Glutamatergic neuron (in vitro differentiated cells): ENCODE measurements around the gene FAM186B. TPM values are rescaled to one million over a fixed set of nuclear protein-coding genes. Genes with fewer than 3 reads are reported as not detected.

Experiments used
- DNase-seq: peaks from one replicate; pipeline ENCODE4 v3.0.0; 2022
- H3K27ac Mint-ChIP-seq: one replicate; pipeline ENCODE4 v1.8.0; 2020; ENCODE audit warnings: mild to moderate bottlenecking, mixed read lengths, inconsistent platforms; ENCODE audit not compliant: unreplicated experiment
- H3K27me3 Mint-ChIP-seq: one replicate; pipeline ENCODE4 v1.8.0; 2020; ENCODE audit warnings: mild to moderate bottlenecking, moderate library complexity, mixed read lengths, inconsistent platforms; ENCODE audit not compliant: unreplicated experiment
- H3K36me3 Mint-ChIP-seq: one replicate; pipeline ENCODE4 v1.8.0; 2020; ENCODE audit warnings: mild to moderate bottlenecking, mixed read lengths, inconsistent platforms; ENCODE audit not compliant: unreplicated experiment
- H3K4me1 Mint-ChIP-seq: one replicate; pipeline ENCODE4 v1.8.0; 2020; ENCODE audit warnings: mild to moderate bottlenecking, low read depth, mixed read lengths, inconsistent platforms; ENCODE audit not compliant: unreplicated experiment
- H3K4me3 Mint-ChIP-seq: one replicate; pipeline ENCODE4 v1.8.0; 2020; ENCODE audit warnings: mild to moderate bottlenecking, mixed read lengths, inconsistent platforms; ENCODE audit not compliant: unreplicated experiment
- H3K9me3 Mint-ChIP-seq: one replicate; pipeline ENCODE4 v1.8.0; 2020; ENCODE audit warnings: mild to moderate bottlenecking, moderate library complexity, mixed read lengths, inconsistent platforms; ENCODE audit not compliant: unreplicated experiment
- CTCF ChIP-seq: fragments of 200-600 bp; sonication (generic); IDR thresholded peaks from one replicate; pipeline ENCODE4 v1.5.0; 2021; ENCODE audit not compliant: partially characterized antibody, unreplicated experiment
- total RNA-seq: library from RNA; stranded (reverse); fragmentation: NEBNext Ultra II Directional; extraction: Animal tissue kit (Norgen Biotek cat#: 25700); gene quantifications from one replicate; pipeline ENCODE4 v1.2.1, GENCODE V29; 2021; ENCODE audit not compliant: unreplicated experiment

Gene FAM186B
- total RNA-seq, 1 donor from 2014 or later, result not detected

- peaks cover 4% of the 10 kb centered on the region for H3K9me3 Mint-ChIP-seq
- H3K4me3 Mint-ChIP-seq, result no peak overlapping the region
- peaks cover 4% of the 10 kb centered on the region for H3K27me3 Mint-ChIP-seq
- H3K4me1 Mint-ChIP-seq, result peaks cover 6% of the 10 kb centered on the region
- H3K27ac Mint-ChIP-seq, result no peak overlapping the region
- no peak for TF ChIP-seq CTCF
- no peak for DNase-seq
- no peaks in the 10 kb centered on the region for H3K36me3 Mint-ChIP-seq
Measured at GRCh38 chr12:49643135-49643534, 37.7 kb upstream of the FAM186B start.

DNA sequence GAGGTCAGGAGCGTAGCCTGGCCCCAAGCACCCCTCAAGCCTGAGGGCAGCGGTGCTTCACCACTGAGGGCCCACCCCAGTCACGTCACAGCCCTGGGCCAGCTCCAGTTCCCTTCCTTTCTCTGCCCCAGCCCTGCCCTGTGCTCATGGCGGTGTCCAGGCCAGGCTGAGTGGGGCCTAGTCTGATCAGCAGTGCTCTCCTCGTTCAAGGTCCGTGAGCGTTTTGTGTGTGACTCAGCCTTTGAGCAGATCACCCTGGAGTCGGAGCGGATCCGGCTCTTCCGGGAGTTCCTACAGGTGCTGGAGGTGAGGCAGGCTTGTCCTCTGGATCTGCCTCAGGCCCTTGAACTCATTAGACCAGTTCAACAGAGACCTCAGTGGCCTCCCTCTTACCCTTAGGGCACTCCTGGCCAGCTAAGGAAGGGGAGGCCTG lies 36.9 kb upstream of the FAM186B start:
- H3K9me3 Mint-ChIP-seq, result peaks cover 4% of the 10 kb centered on the region
- TF ChIP-seq CTCF, result no peak
- peaks cover 8% of the 10 kb centered on the region for H3K4me1 Mint-ChIP-seq
- no peak for DNase-seq
- peaks cover 4% of the 10 kb centered on the region for H3K27me3 Mint-ChIP-seq
- no peaks in the 10 kb centered on the region for H3K36me3 Mint-ChIP-seq
- no peak overlapping the region for H3K27ac Mint-ChIP-seq
- H3K4me3 Mint-ChIP-seq, result no peak overlapping the region

DNA sequence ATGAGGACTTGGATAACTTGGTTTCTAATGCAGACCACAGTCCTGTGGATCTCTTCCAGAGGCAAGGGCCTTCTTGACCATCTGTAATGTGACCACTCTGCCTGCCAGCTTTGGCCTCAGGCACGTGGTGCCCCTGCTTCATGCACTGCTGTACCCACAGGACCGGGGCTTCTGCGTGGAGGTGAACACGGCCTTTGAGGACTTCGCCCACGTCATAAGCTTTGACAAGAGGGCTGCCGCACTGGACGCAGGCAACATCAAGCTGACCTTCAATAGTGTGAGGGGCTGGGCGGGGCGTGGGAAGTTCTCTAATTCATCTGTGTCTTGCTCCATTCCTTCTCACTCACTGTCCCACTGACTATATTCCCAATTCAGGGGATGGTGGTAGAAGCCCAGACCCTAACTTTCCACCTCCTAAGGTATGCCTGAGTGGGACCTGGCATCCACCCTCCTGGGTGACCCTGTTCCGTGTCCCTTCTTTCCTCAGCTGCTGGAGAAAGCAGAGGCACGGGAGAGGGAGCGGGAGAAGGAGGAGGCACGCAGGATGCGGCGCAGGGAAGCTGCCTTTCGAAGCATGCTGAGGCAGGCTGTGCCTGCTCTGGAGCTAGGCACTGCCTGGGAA lies 36.4 kb upstream of the FAM186B start:
- no peak for TF ChIP-seq CTCF
- no peaks in the 10 kb centered on the region for H3K36me3 Mint-ChIP-seq
- H3K9me3 Mint-ChIP-seq, result peaks cover 6% of the 10 kb centered on the region
- H3K27ac Mint-ChIP-seq, result no peak overlapping the region
- H3K27me3 Mint-ChIP-seq, result peaks cover 7% of the 10 kb centered on the region
- peaks cover 12% of the 10 kb centered on the region for H3K4me1 Mint-ChIP-seq
- no peak overlapping the region for H3K4me3 Mint-ChIP-seq
- DNase-seq, result no peak

GRCh38 chr12:49636979-49637755 lies 31.7 kb upstream of the FAM186B start:
- peak overlapping the region; percentile 80 for H3K27ac Mint-ChIP-seq
- peak; percentile 59 for DNase-seq
- H3K36me3 Mint-ChIP-seq, result no peaks in the 10 kb centered on the region
- TF ChIP-seq CTCF, result peak; percentile 54
- H3K27me3 Mint-ChIP-seq, result peaks cover 6% of the 10 kb centered on the region
- peak overlapping the region; percentile 16 for H3K4me3 Mint-ChIP-seq
- H3K9me3 Mint-ChIP-seq, result peaks cover 5% of the 10 kb centered on the region
- peaks cover 10% of the 10 kb centered on the region for H3K4me1 Mint-ChIP-seq

DNA sequence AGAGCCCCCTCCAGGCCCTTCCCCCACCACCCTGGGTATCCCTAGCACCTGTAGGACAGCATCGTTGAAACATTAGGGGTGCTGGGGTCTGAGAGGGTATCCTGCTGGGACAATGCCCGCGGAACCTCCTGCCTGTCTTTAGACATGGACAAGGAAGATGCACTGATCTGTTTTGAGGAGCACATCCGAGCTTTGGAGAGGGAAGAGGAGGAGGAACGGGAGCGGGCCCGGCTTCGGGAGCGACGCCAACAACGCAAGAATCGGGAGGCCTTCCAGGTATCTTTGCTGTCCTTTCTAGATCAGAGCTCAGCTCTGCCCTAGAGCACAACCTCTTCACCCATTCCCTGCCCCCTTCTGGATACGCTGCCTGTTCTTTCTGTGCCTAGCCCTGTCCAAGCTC lies 31.1 kb upstream of the FAM186B start:
- Mint-ChIP-seq H3K4me3 (no peak overlapping the region), H3K4me1 (peaks cover 10% of the 10 kb centered on the region), H3K27ac (no peak overlapping the region), H3K27me3 (peaks cover 8% of the 10 kb centered on the region), H3K36me3 (no peaks in the 10 kb centered on the region), H3K9me3 (peaks cover 8% of the 10 kb centered on the region)
- no peak for TF ChIP-seq CTCF
- no peak for DNase-seq
